GM23248 (cell line): Measurements from ENCODE around the gene USP40.

Experiments used
- EZH2 ChIP-seq: fragments of 200-600 bp; sonication (generic); IDR thresholded peaks from 2 replicates; pipeline ENCODE4 v1.6.1; 2018; ENCODE audit warnings: antibody characterized with exemption, mild to moderate bottlenecking; ENCODE audit not compliant: insufficient read depth, poor library complexity, severe bottlenecking
- EZH2phosphoT487 ChIP-seq: fragments of 200-600 bp; sonication (generic); IDR thresholded peaks from 2 replicates; pipeline ENCODE4 v1.6.1; 2018; ENCODE audit warnings: antibody characterized with exemption, moderate library complexity, mild to moderate bottlenecking, low read depth; ENCODE audit not compliant: insufficient read depth

- no peak for TF ChIP-seq EZH2
- no peak for TF ChIP-seq EZH2phosphoT487
Observed at GRCh38 chr2:233532971-233533370, 33.6 kb downstream of the USP40 start.
